HG03196 (cell line): ENCODE results near the gene SLCO3A1.

Source experiments
- ATAC-seq: cut with Tn5 transposase; IDR thresholded peaks from one replicate; pipeline ENCODE4 v1.9.1; 2021; ENCODE audit not compliant: unreplicated experiment

SLCO3A1 gene

GRCh38 chr15:91997163-91997562 lies 143.7 kb downstream of the SLCO3A1 start:
- ATAC-seq, result no peak

- ATAC-seq, result no peak
These were observed 147.2 kb downstream of the SLCO3A1 start for GRCh38 chr15:92000709-92001108.

- no peak for ATAC-seq
These were observed 147.8 kb downstream of the SLCO3A1 start for GRCh38 chr15:92001307-92001706.

- ATAC-seq, result no peak
These were observed 149.2 kb downstream of the SLCO3A1 start for GRCh38 chr15:92002666-92003065.

- no peak for ATAC-seq
These were observed 150.1 kb downstream of the SLCO3A1 start for GRCh38 chr15:92003515-92004067.

- no peak for ATAC-seq
These were observed 151.6 kb downstream of the SLCO3A1 start for GRCh38 chr15:92005154-92005553.

- ATAC-seq, result no peak
These were observed 152.9 kb downstream of the SLCO3A1 start for GRCh38 chr15:92006186-92007028.

GRCh38 chr15:92009162-92009561 lies 155.7 kb downstream of the SLCO3A1 start:
- no peak for ATAC-seq

- ATAC-seq, result no peak
These were observed 158.3 kb downstream of the SLCO3A1 start for GRCh38 chr15:92011611-92012367.

GRCh38 chr15:92012368-92012629 lies 158.8 kb downstream of the SLCO3A1 start:
- ATAC-seq, result no peak

- ATAC-seq, result no peak
These were observed 159.4 kb downstream of the SLCO3A1 start for GRCh38 chr15:92012881-92013280.

- ATAC-seq, result no peak
These were observed 160.9 kb downstream of the SLCO3A1 start for GRCh38 chr15:92014281-92015030.

GRCh38 chr15:92017882-92018534 lies 164.5 kb downstream of the SLCO3A1 start:
- ATAC-seq, result no peak

- no peak for ATAC-seq
These were observed 165.2 kb downstream of the SLCO3A1 start for GRCh38 chr15:92018535-92019239.

GRCh38 chr15:92019706-92020105 lies 166.2 kb downstream of the SLCO3A1 start:
- ATAC-seq, result no peak

- ATAC-seq, result no peak
These were observed 166.7 kb downstream of the SLCO3A1 start for GRCh38 chr15:92020207-92020606.

GRCh38 chr15:92020804-92021203 lies 167.3 kb downstream of the SLCO3A1 start:
- no peak for ATAC-seq

GRCh38 chr15:92021792-92022191 lies 168.3 kb downstream of the SLCO3A1 start:
- ATAC-seq, result no peak

GRCh38 chr15:92023965-92024364 lies 170.5 kb downstream of the SLCO3A1 start:
- ATAC-seq, result no peak

- ATAC-seq, result no peak
These were observed 172.3 kb downstream of the SLCO3A1 start for GRCh38 chr15:92025706-92026270.
